GM19463 (cell line): ENCODE measurements around the gene NAT14.

Experiments used
- ATAC-seq: cut with Tn5 transposase; IDR thresholded peaks from one replicate; pipeline ENCODE4 v1.9.1; 2021; ENCODE audit warnings: mild to moderate bottlenecking, moderate library complexity; ENCODE audit not compliant: unreplicated experiment

NAT14 gene

GRCh38 chr19:55452749-55453346 lies 32.1 kb upstream of the NAT14 start:
- ATAC-seq = no peak

- ATAC-seq = no peak
Measured at GRCh38 chr19:55453511-55454260, 31.3 kb upstream of the NAT14 start.

- no peak for ATAC-seq
Measured at GRCh38 chr19:55454787-55455243, 30.2 kb upstream of the NAT14 start.

- ATAC-seq = no peak
Measured at GRCh38 chr19:55455576-55456235, 29.3 kb upstream of the NAT14 start.

GRCh38 chr19:55456347-55456746 lies 28.6 kb upstream of the NAT14 start:
- no peak for ATAC-seq

GRCh38 chr19:55457683-55458457 lies 27.1 kb upstream of the NAT14 start:
- no peak for ATAC-seq

GRCh38 chr19:55459551-55459949 lies 25.4 kb upstream of the NAT14 start:
- no peak for ATAC-seq

- no peak for ATAC-seq
Measured at GRCh38 chr19:55459950-55460657, 24.9 kb upstream of the NAT14 start.

GRCh38 chr19:55460670-55461258 lies 24.2 kb upstream of the NAT14 start:
- ATAC-seq = no peak

- ATAC-seq = peak; percentile 94
Measured at GRCh38 chr19:55461259-55461973, 23.6 kb upstream of the NAT14 start, which contains the start of gene ISOC2. Gene ISOC2 (minus strand): TSS chr19:55461642. CDS start chr19:55456486, 5,156 bp downstream.

- ATAC-seq = no peak
Measured at GRCh38 chr19:55461974-55462626, 22.9 kb upstream of the NAT14 start.

GRCh38 chr19:55462722-55463121 lies 22.3 kb upstream of the NAT14 start:
- ATAC-seq = no peak

GRCh38 chr19:55463583-55464031 lies 21.4 kb upstream of the NAT14 start:
- ATAC-seq = no peak

- ATAC-seq = no peak
Measured at GRCh38 chr19:55464039-55464661, 20.8 kb upstream of the NAT14 start.

- no peak for ATAC-seq
Measured at GRCh38 chr19:55464662-55465054, 20.3 kb upstream of the NAT14 start, which contains the start of gene C19orf85. Gene C19orf85 (minus strand): TSS chr19:55464751. CDS start chr19:55464554, 197 bp downstream.

GRCh38 chr19:55465460-55466240 lies 19.3 kb upstream of the NAT14 start:
- ATAC-seq = no peak

- ATAC-seq = no peak
Measured at GRCh38 chr19:55466241-55466614, 18.8 kb upstream of the NAT14 start.
